Posterior cingulate gyrus (tissue), 11 donors: ENCODE results near the gene NAB1.
"Not testable (repeated sequence)": the region's sequence is repeated elsewhere in the genome, so short reads cannot be mapped to it uniquely, and the experiment has no call there.

Experiments
- DNase-seq, 10 donors: peaks; one replicate each; pipeline versions ENCODE4 v3.0.0 to v3.0.0-alpha.2; 2020 to 2021; ENCODE audit warnings: mixed read lengths in 3 of 10
- intact Hi-C: fragments of 100-400 bp; cut with DNase I; formaldehyde crosslinking; loops from one replicate; pipeline ENCODE4 v1.15.1; 2023

NAB1 gene

GRCh38 chr2:190649035-190649797 lies at the start of gene NAB1:
Gene NAB1, plus strand, starts transcription at chr2:190649083. Its CDS starts 10,094 bp downstream, at chr2:190659177.
- intact Hi-C loops, result loop anchor here (2.0 to 5.0 kb wide), 2 partner anchors 47 to 114 kb away; partner anchors contain the start of gene NEMP2
- peak in 9 of 10 donors; percentile 40 to 91 (median 54) for DNase-seq

- DNase-seq, result no peak
- intact Hi-C loops, result loop anchor here (5.0 to 10.0 kb wide), 2 partner anchors 48 to 65 kb away; partner anchors contain the start of genes NAB1 and NEMP2
Measured at GRCh38 chr2:190599546-190600220, 49.2 kb upstream of the NAB1 start.

- intact Hi-C loops, result loop anchor here (5.0 to 10.0 kb wide), 2 partner anchors 47 to 66 kb away; partner anchors contain the start of genes NAB1 and NEMP2
- DNase-seq, result no peak
Measured at GRCh38 chr2:190600293-190601103, 48.4 kb upstream of the NAB1 start.

GRCh38 chr2:190603374-190603773 lies 45.5 kb upstream of the NAB1 start:
- intact Hi-C loops, result loop anchor here (5.0 to 10.0 kb wide), 2 partner anchors 44 to 69 kb away; partner anchors contain the start of genes NAB1 and NEMP2

GRCh38 chr2:190607014-190607597 lies 41.8 kb upstream of the NAB1 start:
- DNase-seq, result no peak
- intact Hi-C loops, result loop anchor here (10.0 kb wide), 1 partner anchor 72 kb away; the partner anchor contains the start of gene NEMP2

More at GRCh38 chr2:190603374-190603773, 45.5 kb upstream of the NAB1 start:
- DNase-seq, result peak in 7 of 10 donors; percentile 24 to 86 (median 44)

GRCh38 chr2:190607657-190608357 lies 41.1 kb upstream of the NAB1 start:
- DNase-seq, result no peak
- intact Hi-C loops, result loop anchor here (10.0 kb wide), 1 partner anchor 73 kb away; the partner anchor contains the start of gene NEMP2

GRCh38 chr2:190608863-190609262 lies 40.0 kb upstream of the NAB1 start:
- not testable (repeated sequence) for DNase-seq
- intact Hi-C loops, result loop anchor here (10.0 kb wide), 1 partner anchor 74 kb away; the partner anchor contains the start of gene NEMP2

GRCh38 chr2:190609397-190609796 lies 39.5 kb upstream of the NAB1 start:
- DNase-seq, result not testable (repeated sequence)
- intact Hi-C loops, result loop anchor here (10.0 kb wide), 1 partner anchor 75 kb away; the partner anchor contains the start of gene NEMP2

- DNase-seq, result not testable (repeated sequence)
Measured at GRCh38 chr2:190610528-190610927, 38.4 kb upstream of the NAB1 start.

GRCh38 chr2:190615555-190616200 lies 33.2 kb upstream of the NAB1 start:
- intact Hi-C loops, result no loop called here
- DNase-seq, result no peak

More at GRCh38 chr2:190610528-190610927, 38.4 kb upstream of the NAB1 start:
- intact Hi-C loops, result not testable (repeated sequence)

- intact Hi-C loops, result no loop called here
- DNase-seq, result no peak
Measured at GRCh38 chr2:190618030-190618429, 30.9 kb upstream of the NAB1 start.

GRCh38 chr2:190625691-190626090 lies 23.2 kb upstream of the NAB1 start:
- intact Hi-C loops, result no loop called here
- no peak for DNase-seq

GRCh38 chr2:190626641-190627210 lies 22.2 kb upstream of the NAB1 start:
- intact Hi-C loops, result no loop called here
- DNase-seq, result no peak

- DNase-seq, result peak; percentile 32 to 93 (median 60)
- intact Hi-C loops, result no loop called here
Measured at GRCh38 chr2:190627448-190628412, 21.2 kb upstream of the NAB1 start.

GRCh38 chr2:190628591-190629319 lies 20.1 kb upstream of the NAB1 start:
- no peak for DNase-seq

GRCh38 chr2:190634381-190634780 lies 14.5 kb upstream of the NAB1 start:
- no peak for DNase-seq
- intact Hi-C loops, result no loop called here

More at GRCh38 chr2:190628591-190629319, 20.1 kb upstream of the NAB1 start:
- intact Hi-C loops, result no loop called here
